ENCODE data around the gene ACAP3.

- TF ChIP-seq CTCF (conservative IDR thresholded peaks at IDR 0.05; ENCODE audit: low read length): no peak
- no peak for TF ChIP-seq EZH2phosphoT487 (IDR thresholded peaks at IDR 0.05; ENCODE audit: borderline replicate concordance)
These were observed 48.2 kb downstream of the ACAP3 start for GRCh38 chr1:1259540-1259939.

Measured in Loucy (cell line).